ENCODE measurements around the gene PLXNA4. TPM values are rescaled to one million over a fixed set of nuclear protein-coding genes. Genes with fewer than 3 reads are reported as not detected.

The PLXNA4 gene
- total and polyA plus RNA-seq, 9 of the 15 experiments (the other 6 are each of a cell fraction or from before 2014, with no cell fraction given) = under 0.01 to 0.09 TPM; not detected in 7

GRCh38 chr7:132347123-132347522 lies 229.1 kb downstream of the PLXNA4 start (continued):
- no peak for TF ChIP-seq MGA (IDR thresholded peaks at IDR 0.05)
- TF ChIP-seq ZNF277 (CRISPR knock-in tag; IDR thresholded peaks at IDR 0.05; ENCODE audit: borderline replicate concordance) = no peak
